ENCODE results near the gene LHFPL6.

The LHFPL6 gene

GRCh38 chr13:39596685-39597084 lies 6.3 kb downstream of the LHFPL6 start:
- DNase-seq (ENCODE audit: extremely low read depth in 1 of 2, low read depth in 1 of 2) = no peak

GRCh38 chr13:39596176-39596575 lies 6.8 kb downstream of the LHFPL6 start:
- DNase-seq (ENCODE audit: extremely low read depth in 1 of 2, low read depth in 1 of 2) = no peak

- DNase-seq (ENCODE audit: extremely low read depth in 1 of 2, low read depth in 1 of 2) = no peak
These were observed 12.4 kb downstream of the LHFPL6 start for GRCh38 chr13:39590466-39591036.

- DNase-seq (ENCODE audit: extremely low read depth in 1 of 2, low read depth in 1 of 2) = no peak
These were observed 14.6 kb downstream of the LHFPL6 start for GRCh38 chr13:39588384-39588783.

GRCh38 chr13:39587939-39588338 lies 15.1 kb downstream of the LHFPL6 start:
- no peak for DNase-seq (ENCODE audit: extremely low read depth in 1 of 2, low read depth in 1 of 2)

- no peak for DNase-seq (ENCODE audit: extremely low read depth in 1 of 2, low read depth in 1 of 2)
These were observed 15.9 kb downstream of the LHFPL6 start for GRCh38 chr13:39586958-39587605.

- DNase-seq (ENCODE audit: extremely low read depth in 1 of 2, low read depth in 1 of 2) = no peak
These were observed 16.8 kb downstream of the LHFPL6 start for GRCh38 chr13:39586151-39586550.

- no peak for DNase-seq (ENCODE audit: extremely low read depth in 1 of 2, low read depth in 1 of 2)
These were observed 17.8 kb downstream of the LHFPL6 start for GRCh38 chr13:39585219-39585618.

GRCh38 chr13:39580881-39581575 lies 22.0 kb downstream of the LHFPL6 start:
- DNase-seq (ENCODE audit: extremely low read depth in 1 of 2, low read depth in 1 of 2) = no peak

GRCh38 chr13:39578821-39579291 lies 24.1 kb downstream of the LHFPL6 start:
- DNase-seq (ENCODE audit: extremely low read depth in 1 of 2, low read depth in 1 of 2) = no peak

- no peak for DNase-seq (ENCODE audit: extremely low read depth in 1 of 2, low read depth in 1 of 2)
These were observed 25.0 kb downstream of the LHFPL6 start for GRCh38 chr13:39577838-39578491.

GRCh38 chr13:39577203-39577602 lies 25.8 kb downstream of the LHFPL6 start:
- DNase-seq (ENCODE audit: extremely low read depth in 1 of 2, low read depth in 1 of 2) = no peak

- DNase-seq (ENCODE audit: extremely low read depth in 1 of 2, low read depth in 1 of 2) = no peak
These were observed 27.3 kb downstream of the LHFPL6 start for GRCh38 chr13:39575641-39576238.

- no peak for DNase-seq (ENCODE audit: extremely low read depth in 1 of 2, low read depth in 1 of 2)
These were observed 31.4 kb downstream of the LHFPL6 start for GRCh38 chr13:39571502-39572092.

GRCh38 chr13:39567569-39567968 lies 35.4 kb downstream of the LHFPL6 start:
- no peak for DNase-seq (ENCODE audit: extremely low read depth in 1 of 2, low read depth in 1 of 2)

- no peak for DNase-seq (ENCODE audit: extremely low read depth in 1 of 2, low read depth in 1 of 2)
These were observed 36.6 kb downstream of the LHFPL6 start for GRCh38 chr13:39566216-39566869.

- DNase-seq (ENCODE audit: extremely low read depth in 1 of 2, low read depth in 1 of 2) = no peak
These were observed 37.7 kb downstream of the LHFPL6 start for GRCh38 chr13:39565036-39565949.

GRCh38 chr13:39563470-39563735 lies 39.6 kb downstream of the LHFPL6 start:
- no peak for DNase-seq (ENCODE audit: extremely low read depth in 1 of 2, low read depth in 1 of 2)

GRCh38 chr13:39561971-39562370 lies 41.0 kb downstream of the LHFPL6 start:
- DNase-seq (ENCODE audit: extremely low read depth in 1 of 2, low read depth in 1 of 2) = no peak

- no peak for DNase-seq (ENCODE audit: extremely low read depth in 1 of 2, low read depth in 1 of 2)
These were observed 43.1 kb downstream of the LHFPL6 start for GRCh38 chr13:39559847-39560246.

Measured in activated CD8-positive, alpha-beta memory T cell treated with anti-CD3 and anti-CD28 coated beads for 1 hour (primary cell).